Naive thymus-derived CD8-positive, alpha-beta T cell (primary cell): ENCODE measurements around the gene ABCA2. TPM values are rescaled to one million over a fixed set of nuclear protein-coding genes. Genes with fewer than 3 reads are reported as not detected.
"Not testable (repeated sequence)": the region's sequence is repeated elsewhere in the genome, so short reads cannot be mapped to it uniquely, and the experiment has no call there.

ENCODE experiments used
- ATAC-seq, 2 donors: fragments of 150-1000 bp; cut with Tn5 transposase in 1 of 2; sonication (Bioruptor Pico), chemical (Tn5 transposase) in 1 of 2; 1 replicate in 1 of 2; 2 replicates in 1 of 2; pipeline ENCODE4 v1.10.0; 2021; ENCODE audit warnings: mild to moderate bottlenecking in 2 of 2, moderate library complexity in 2 of 2
- POLR2A ChIA-PET: fragments of 350-600 bp; sonication (Branson Sonifier 250); formaldehyde crosslinking; loops from one replicate; lab custom pipeline; 2021; ENCODE audit warnings: antibody characterized with exemption; lab: Charles Lee
- DNase-seq, 10 donors: peaks; one replicate each; pipeline versions ENCODE4 v3.0.0 to v3.0.0-alpha.2; 2020 to 2022
- H3K27ac Mint-ChIP-seq, 10 donors: one replicate each; pipeline ENCODE4 v1.8.0; 2020 to 2022; ENCODE audit warnings: mild to moderate bottlenecking in 10 of 10, mixed read lengths in 10 of 10, moderate library complexity in 4 of 10, inconsistent platforms in 1 of 10
- H3K27me3 Mint-ChIP-seq, 5 donors: one replicate each; pipeline ENCODE4 v1.8.0; 2021 to 2022; ENCODE audit warnings: mixed read lengths in 5 of 5
- H3K36me3 Mint-ChIP-seq, 3 donors: one replicate each; pipeline ENCODE4 v1.8.0; 2020 to 2022; ENCODE audit warnings: mixed read lengths in 3 of 3, mild to moderate bottlenecking in 2 of 3, inconsistent platforms in 1 of 3
- H3K4me1 Mint-ChIP-seq, 4 donors: one replicate each; pipeline ENCODE4 v1.8.0; 2021 to 2022; ENCODE audit warnings: mixed read lengths in 4 of 4
- H3K4me3 Mint-ChIP-seq, 10 donors: one replicate each; pipeline ENCODE4 v1.8.0; 2020 to 2022; ENCODE audit warnings: mild to moderate bottlenecking in 10 of 10, mixed read lengths in 10 of 10, moderate library complexity in 6 of 10, inconsistent platforms in 1 of 10
- H3K9me3 Mint-ChIP-seq, 9 donors: one replicate each; pipeline ENCODE4 v1.8.0; 2020 to 2022; ENCODE audit warnings: mixed read lengths in 9 of 9, mild to moderate bottlenecking in 3 of 9, inconsistent platforms in 1 of 9, moderate library complexity in 1 of 9
- polyA plus RNA-seq, 3 donors: library from polyadenylated mRNA; unstranded; fragments of 300-500 nt; fragmentation: Illumina TruSeq; gene quantifications; one replicate each; pipeline ENCODE4 v1.2.3, GENCODE V29; 2021
- total RNA-seq, 8 experiments: library from RNA in 2 of 8; stranded (reverse) in 2 of 8; gene quantifications; one replicate each; pipeline ENCODE4 v1.2.3 and lab custom pipeline; 2021 to 2026

The ABCA2 gene
- total and polyA plus RNA-seq, 5 experiments from 2014 or later: 3.9 to 41.5 (median 9.4) TPM

DNA sequence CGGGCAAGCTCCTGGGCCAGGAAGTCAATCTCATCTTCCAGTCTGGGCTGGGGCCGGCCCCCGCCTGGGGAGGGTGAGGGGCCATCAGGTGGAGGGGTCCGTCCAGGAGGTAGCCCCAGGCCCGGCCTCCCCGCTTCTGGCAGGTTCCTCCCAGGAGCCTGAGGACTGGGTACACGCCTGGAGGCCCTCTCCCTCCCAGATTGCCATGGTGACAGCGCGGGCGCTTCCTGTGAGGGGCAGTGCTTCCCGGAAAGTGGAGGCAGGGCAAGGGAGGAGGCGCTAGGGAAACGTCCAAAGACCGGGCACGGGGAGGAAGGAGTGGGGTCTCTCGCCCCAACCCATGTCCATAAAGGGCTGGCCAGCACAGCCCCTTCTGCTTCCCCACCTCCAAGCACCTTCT is 13.1 kb upstream of the ABCA2 start:
- Mint-ChIP-seq H3K4me3 (no peak overlapping the region), H3K9me3 (no peaks in the 10 kb centered on the region), H3K27me3 (peaks cover 0 to 20% (median 4%) of the 10 kb centered on the region in 5 donors), H3K27ac (no peak overlapping the region), H3K4me1 (peaks cover 3 to 16% (median 14%) of the 10 kb centered on the region in 4 donors), H3K36me3 (no peaks in the 10 kb centered on the region)
- ATAC-seq: no peak
- POLR2A ChIA-PET: no interaction called here
- no peak for DNase-seq

- ATAC-seq (no peak), DNase-seq (no peak)
- Mint-ChIP-seq H3K4me1 (peaks cover 3 to 16% (median 14%) of the 10 kb centered on the region in 4 donors), H3K27ac (no peak overlapping the region), H3K4me3 (no peak overlapping the region), H3K9me3 (no peaks in the 10 kb centered on the region), H3K36me3 (no peaks in the 10 kb centered on the region), H3K27me3 (peaks cover 0 to 20% (median 4%) of the 10 kb centered on the region in 5 donors)
- POLR2A ChIA-PET: no interaction called here
Measured at GRCh38 chr9:137040568-137040967, 12.5 kb upstream of the ABCA2 start.

DNA sequence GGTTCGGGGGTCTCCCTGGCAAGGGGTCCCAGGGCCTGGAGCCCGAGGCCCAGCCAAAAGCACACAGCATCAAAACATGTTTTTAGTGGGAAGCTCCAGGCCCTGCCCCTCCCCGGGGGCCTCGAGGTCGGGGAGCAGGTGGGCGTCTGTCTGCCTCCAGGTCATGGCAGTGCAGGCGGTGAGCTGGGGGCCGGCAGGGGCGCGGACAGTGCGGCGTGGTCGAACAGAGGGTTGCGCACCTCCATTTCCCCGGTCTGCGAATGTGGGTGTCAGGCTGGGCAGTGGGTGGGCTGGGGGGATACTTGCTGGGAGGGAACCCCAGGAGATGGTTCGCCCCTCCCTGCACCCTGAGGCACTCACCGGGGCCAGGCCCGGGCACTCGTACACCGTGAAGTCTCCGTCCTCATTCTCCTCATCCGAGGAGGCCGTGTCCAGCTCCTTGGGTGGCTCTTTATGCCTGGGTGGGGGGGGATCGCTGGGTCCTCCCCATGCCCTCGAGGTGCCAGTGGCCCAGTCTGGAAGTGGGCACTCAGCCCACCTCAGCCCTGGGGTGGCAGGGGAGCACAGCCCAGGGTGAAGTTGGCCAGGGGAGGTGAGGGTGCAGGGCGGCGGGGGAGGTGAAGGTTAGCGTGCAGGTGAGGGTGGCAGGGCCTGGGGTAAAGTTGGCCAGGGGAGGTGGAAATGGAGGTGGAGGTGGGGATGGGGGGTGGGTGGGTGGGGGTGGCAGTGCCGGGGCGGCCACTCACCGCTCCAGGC is 11.8 kb upstream of the ABCA2 start:
- POLR2A ChIA-PET: interaction anchor here (0.6 kb wide), 1 partner anchor 281 kb away, joined by 3 read pairs; no protein-coding TSS in a partner anchor
- no peak overlapping the region for H3K4me3 Mint-ChIP-seq
- DNase-seq: no peak
- ATAC-seq: no peak
- peaks cover 7 to 17% (median 16%) of the 10 kb centered on the region in 4 donors for H3K4me1 Mint-ChIP-seq
- H3K27ac Mint-ChIP-seq: no peak overlapping the region
- H3K9me3 Mint-ChIP-seq: no peaks in the 10 kb centered on the region
- H3K27me3 Mint-ChIP-seq: peaks cover 0 to 16% (median under 1%) of the 10 kb centered on the region in 5 donors
- H3K36me3 Mint-ChIP-seq: no peaks in the 10 kb centered on the region

DNA sequence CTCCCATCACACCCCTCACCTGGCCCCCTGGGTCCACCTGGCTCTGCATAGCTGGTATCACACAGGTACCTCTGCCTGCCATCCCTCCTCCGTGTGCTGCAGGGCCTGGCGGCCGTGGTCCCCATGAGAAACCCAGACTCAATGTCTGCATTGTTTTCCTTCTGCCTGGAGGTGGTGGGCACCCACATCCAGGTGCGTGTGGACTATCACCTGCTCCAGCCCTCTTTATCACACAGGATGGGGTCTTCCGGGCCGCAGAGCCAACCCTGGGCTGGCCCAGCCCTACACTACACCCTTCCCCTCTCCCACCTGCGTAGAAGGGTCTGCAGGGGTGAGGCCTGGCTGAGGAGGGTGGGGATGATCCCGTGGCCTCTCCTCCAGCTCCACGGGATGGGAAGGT is 10.9 kb upstream of the ABCA2 start:
- H3K36me3 Mint-ChIP-seq: no peaks in the 10 kb centered on the region
- peaks cover 10 to 17% (median 13%) of the 10 kb centered on the region in 4 donors for H3K4me1 Mint-ChIP-seq
- DNase-seq: no peak
- no peak overlapping the region for H3K4me3 Mint-ChIP-seq
- H3K27ac Mint-ChIP-seq: no peak overlapping the region
- no peak for ATAC-seq
- no peaks in the 10 kb centered on the region for H3K9me3 Mint-ChIP-seq
- H3K27me3 Mint-ChIP-seq: peaks cover 0 to 12% (median 0%) of the 10 kb centered on the region in 5 donors
- POLR2A ChIA-PET: no interaction called here

DNA sequence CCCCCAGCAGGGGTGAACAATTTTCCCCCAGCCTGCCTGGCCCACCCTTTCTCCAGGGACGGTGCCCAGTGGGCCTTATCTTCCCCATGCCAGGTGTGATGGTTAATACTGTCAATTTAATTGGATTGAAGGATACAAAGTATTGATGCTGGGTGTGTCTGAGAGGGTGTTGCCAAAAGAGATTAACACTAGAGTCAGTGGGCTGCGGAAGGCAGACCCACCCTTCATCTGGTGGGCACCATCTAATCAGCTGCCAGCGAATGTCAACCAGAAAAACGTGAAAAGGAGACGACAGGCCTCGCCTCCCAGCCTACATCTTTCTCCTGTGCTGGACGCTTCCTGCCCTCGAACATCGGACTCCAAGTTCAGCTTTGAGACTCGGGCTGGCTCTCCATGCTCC is 9.4 kb upstream of the ABCA2 start:
- POLR2A ChIA-PET: interaction anchor here (0.6 to 0.9 kb wide), 2 partner anchors 9 to 41 kb away, joined by 3 to 4 read pairs; partner anchors contain the start of gene CLIC3
- no peak for ATAC-seq
- no peak overlapping the region for H3K4me3 Mint-ChIP-seq
- DNase-seq: no peak
- H3K27ac Mint-ChIP-seq: no peak overlapping the region
- peaks cover 0 to 7% (median 0%) of the 10 kb centered on the region in 5 donors for H3K27me3 Mint-ChIP-seq
- H3K36me3 Mint-ChIP-seq: no peaks in the 10 kb centered on the region
- peaks cover 10 to 29% (median 25%) of the 10 kb centered on the region in 4 donors for H3K4me1 Mint-ChIP-seq
- no peaks in the 10 kb centered on the region for H3K9me3 Mint-ChIP-seq

- DNase-seq: no peak
- H3K27ac Mint-ChIP-seq: no peak overlapping the region
- POLR2A ChIA-PET: interaction anchor here (0.6 to 0.9 kb wide), 2 partner anchors 9 to 41 kb away, joined by 3 to 4 read pairs; partner anchors contain the start of gene CLIC3
- ATAC-seq: no peak
- no peaks in the 10 kb centered on the region for H3K36me3 Mint-ChIP-seq
- H3K4me1 Mint-ChIP-seq: peaks cover 12 to 34% (median 29%) of the 10 kb centered on the region in 4 donors
- H3K4me3 Mint-ChIP-seq: no peak overlapping the region
- H3K9me3 Mint-ChIP-seq: no peaks in the 10 kb centered on the region
- H3K27me3 Mint-ChIP-seq: peaks cover 0 to 6% (median 0%) of the 10 kb centered on the region in 5 donors
Measured at GRCh38 chr9:137037035-137037434, 9.0 kb upstream of the ABCA2 start.

- peaks cover 0 to 3% (median 0%) of the 10 kb centered on the region in 5 donors for H3K27me3 Mint-ChIP-seq
- H3K4me3 Mint-ChIP-seq: no peak overlapping the region
- no peak overlapping the region for H3K27ac Mint-ChIP-seq
- no peak for DNase-seq
- H3K4me1 Mint-ChIP-seq: peaks cover 15 to 42% (median 35%) of the 10 kb centered on the region in 4 donors
- H3K9me3 Mint-ChIP-seq: no peaks in the 10 kb centered on the region
- no peaks in the 10 kb centered on the region for H3K36me3 Mint-ChIP-seq
- no peak for ATAC-seq
- POLR2A ChIA-PET: interaction anchor here (0.7 to 3.2 kb wide), 13 partner anchors 9 to 248 kb away, joined by 3 to 17 read pairs (median 4); partner anchors contain the start of genes AJM1 and PAXX
Measured at GRCh38 chr9:137035937-137036336, 7.9 kb upstream of the ABCA2 start.

GRCh38 chr9:137035507-137035834 is 7.4 kb upstream of the ABCA2 start:
- POLR2A ChIA-PET: interaction anchor here (0.8 to 3.2 kb wide), 18 partner anchors 9 to 307 kb away, joined by 3 to 17 read pairs (median 4); partner anchors contain the start of genes AJM1, FBXW5, PAXX and RABL6
- Mint-ChIP-seq H3K9me3 (no peaks in the 10 kb centered on the region), H3K4me1 (peaks cover 19 to 46% (median 39%) of the 10 kb centered on the region in 4 donors), H3K36me3 (no peaks in the 10 kb centered on the region), H3K4me3 (peak overlapping the region in 2 of 10 donors; percentile 83 to 84), H3K27ac (peak overlapping the region in 2 of 10 donors; percentile 13 to 48), H3K27me3 (peaks cover 0 to 3% (median 0%) of the 10 kb centered on the region in 5 donors)
- DNase-seq (no peak), ATAC-seq (no peak)

- peaks cover 0 to 2% (median 0%) of the 10 kb centered on the region in 5 donors for H3K27me3 Mint-ChIP-seq
- peak; percentile 77 to 93 (median 86) for DNase-seq
- H3K4me3 Mint-ChIP-seq: peak overlapping the region; percentile 65 to 89 (median 78)
- POLR2A ChIA-PET: interaction anchor here (0.7 to 3.2 kb wide), 22 partner anchors 10 to 307 kb away, joined by 3 to 17 read pairs (median 4); partner anchors contain the start of genes AJM1, CLIC3, FBXW5 and MAN1B1
- H3K36me3 Mint-ChIP-seq: no peaks in the 10 kb centered on the region
- H3K27ac Mint-ChIP-seq: peak overlapping the region; percentile 19 to 88 (median 74)
- peak; percentile 84 to 89 for ATAC-seq
- no peaks in the 10 kb centered on the region for H3K9me3 Mint-ChIP-seq
- peaks cover 19 to 52% (median 44%) of the 10 kb centered on the region in 4 donors for H3K4me1 Mint-ChIP-seq
Measured at GRCh38 chr9:137034709-137035506, 6.9 kb upstream of the ABCA2 start.

DNA sequence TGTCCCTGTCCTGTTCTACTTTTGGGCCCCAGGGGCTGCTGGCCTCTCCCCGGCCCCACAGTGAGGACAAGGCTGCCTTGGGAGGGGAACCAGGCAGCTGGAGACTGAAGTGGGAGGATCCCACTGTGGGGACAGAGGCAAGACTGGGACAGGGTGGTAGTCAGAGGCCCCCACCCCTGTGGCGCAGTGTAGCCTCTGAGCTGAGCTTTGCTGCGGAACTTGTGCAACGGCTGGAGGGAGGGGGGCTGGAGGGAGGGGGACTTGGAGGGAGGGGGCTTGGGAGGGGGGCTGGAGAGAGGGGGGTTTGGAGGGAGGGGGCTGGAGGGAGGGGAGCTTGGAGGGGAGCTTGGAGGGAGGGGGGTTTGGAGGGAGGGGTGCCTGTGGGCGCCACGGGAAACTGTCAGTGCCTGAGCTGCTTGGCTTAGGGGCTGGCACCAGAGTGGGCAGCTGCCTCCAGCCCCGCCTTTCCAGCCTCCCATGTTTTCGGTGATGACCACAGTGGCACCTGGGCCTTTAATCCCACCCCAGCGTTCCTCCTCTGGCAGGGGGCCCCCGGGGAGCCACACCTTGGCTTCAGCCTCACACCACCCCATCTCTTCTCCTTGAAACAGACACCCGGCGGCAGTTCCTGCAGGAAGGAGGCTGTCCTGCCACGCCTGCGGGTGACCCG is 6.1 kb upstream of the ABCA2 start:
- no peaks in the 10 kb centered on the region for H3K9me3 Mint-ChIP-seq
- no peak for DNase-seq
- no peaks in the 10 kb centered on the region for H3K36me3 Mint-ChIP-seq
- H3K4me3 Mint-ChIP-seq: peak overlapping the region; percentile 65 to 89 (median 78)
- POLR2A ChIA-PET: interaction anchor here (0.7 to 3.2 kb wide), 17 partner anchors 10 to 306 kb away, joined by 3 to 17 read pairs (median 5); partner anchors contain the start of genes AJM1, CLIC3, FBXW5 and MAN1B1
- ATAC-seq: no peak
- H3K27me3 Mint-ChIP-seq: peaks cover 0 to 2% (median 0%) of the 10 kb centered on the region in 5 donors
- H3K27ac Mint-ChIP-seq: peak overlapping the region in 9 of 10 donors; percentile 19 to 88 (median 79)
- H3K4me1 Mint-ChIP-seq: peaks cover 24 to 59% (median 51%) of the 10 kb centered on the region in 4 donors

DNA sequence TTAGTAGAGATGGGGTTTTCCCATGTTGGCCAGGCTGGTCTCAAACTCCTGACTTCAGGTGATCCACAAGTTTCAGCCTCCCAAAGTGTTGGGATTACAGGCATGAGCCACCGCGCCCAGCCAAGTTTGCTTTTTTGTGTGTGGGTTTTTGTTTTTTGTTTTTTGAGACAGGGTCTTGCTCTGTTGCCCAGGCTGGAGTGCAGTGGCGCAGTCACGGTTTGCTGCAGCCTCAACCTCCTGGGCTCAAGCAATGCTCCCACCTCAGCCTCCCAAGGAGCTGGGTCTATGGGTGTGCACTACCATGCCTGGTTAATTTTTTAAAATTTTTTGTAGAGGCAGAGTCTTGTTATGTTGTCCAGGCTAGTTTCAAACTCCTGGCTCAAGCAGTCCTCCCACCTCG is 5.4 kb upstream of the ABCA2 start:
- not testable (repeated sequence) for DNase-seq, H3K36me3 Mint-ChIP-seq, ATAC-seq, H3K27me3 Mint-ChIP-seq, H3K9me3 Mint-ChIP-seq
- peaks cover 24 to 61% (median 57%) of the 10 kb centered on the region in 4 donors for H3K4me1 Mint-ChIP-seq
- H3K4me3 Mint-ChIP-seq: peak overlapping the region in 6 of 10 donors; percentile 19 to 84 (median 46)
- POLR2A ChIA-PET: interaction anchor here (1.0 to 3.2 kb wide), 4 partner anchors 9 to 243 kb away, joined by 3 to 16 read pairs (median 5); partner anchors contain the start of genes PAXX, TMEM141 and TUBB4B
- H3K27ac Mint-ChIP-seq: peak overlapping the region in 5 of 10 donors; percentile 14 to 80 (median 65)
